GM23338 (cell line): ENCODE results near the gene BNC2. TPM values are rescaled to one million over a fixed set of nuclear protein-coding genes. Genes with fewer than 3 reads are reported as not detected.

Experiments
- ATAC-seq: fragments of 200-7000 bp; cut with Tn5 transposase; 3 replicates; pipeline ENCODE4 v1.9.1; 2020
- DNase-seq: peaks from one replicate; pipeline ENCODE4 v3.0.0-alpha.2; 2015; ENCODE audit warnings: low spot score
- H2AFZ ChIP-seq: fragments of 200-600 bp; sonication (generic); 2 replicates; pipeline ENCODE4 v1.8.0; 2016; ENCODE audit warnings: antibody characterized with exemption, mild to moderate bottlenecking, moderate library complexity
- H3F3A ChIP-seq: fragments of 200-600 bp; sonication (generic); replicated peaks from 2 replicates; pipeline ENCODE4 v1.8.0; 2017; ENCODE audit warnings: antibody characterized with exemption, mixed run types, low read depth
- H3K27ac ChIP-seq: fragments of 200-600 bp; sonication (generic); 2 replicates; pipeline ENCODE4 v1.6.1; 2016; ENCODE audit warnings: low read depth
- H3K27me3 ChIP-seq: fragments of 200-600 bp; sonication (generic); 2 replicates; pipeline ENCODE4 v1.8.0; 2016; ENCODE audit warnings: mild to moderate bottlenecking, mixed run types, moderate library complexity; ENCODE audit not compliant: insufficient read depth
- H3K36me3 ChIP-seq: fragments of 200-600 bp; sonication (generic); 2 replicates; pipeline ENCODE4 v1.8.0; 2016; ENCODE audit warnings: mild to moderate bottlenecking; ENCODE audit not compliant: insufficient read depth
- H3K4me1 ChIP-seq: fragments of 200-600 bp; sonication (generic); 2 replicates; pipeline ENCODE4 v1.8.0; 2016; ENCODE audit warnings: mild to moderate bottlenecking, moderate library complexity; ENCODE audit not compliant: insufficient read depth
- H3K4me2 ChIP-seq: fragments of 200-600 bp; sonication (generic); 2 replicates; pipeline ENCODE4 v1.7.1; 2017; ENCODE audit warnings: mixed run types
- H3K4me3 ChIP-seq: fragments of 200-600 bp; sonication (generic); 2 replicates; pipeline ENCODE4 v1.6.1; 2016; ENCODE audit warnings: mixed run types
- H3K79me2 ChIP-seq: fragments of 200-600 bp; sonication (generic); replicated peaks from 2 replicates; pipeline ENCODE4 v1.8.0; 2017; ENCODE audit warnings: mild to moderate bottlenecking; ENCODE audit not compliant: insufficient read depth
- H3K9me2 ChIP-seq: fragments of 200-600 bp; sonication (generic); 2 replicates; pipeline ENCODE4 v1.8.0; 2017; ENCODE audit not compliant: insufficient read depth
- H4K20me1 ChIP-seq: fragments of 200-600 bp; sonication (generic); replicated peaks from 2 replicates; pipeline ENCODE4 v1.8.0; 2017; ENCODE audit warnings: mild to moderate bottlenecking; ENCODE audit not compliant: insufficient read depth
- H3K27ac Mint-ChIP-seq: 2 replicates; pipeline ENCODE4 v1.8.0; 2020; ENCODE audit warnings: inconsistent platforms, mild to moderate bottlenecking, moderate library complexity, mixed read lengths
- H3K27me3 Mint-ChIP-seq: 3 replicates; pipeline ENCODE4 v1.8.0; 2022; ENCODE audit warnings: low read depth, mild to moderate bottlenecking, moderate library complexity, mixed read lengths, inconsistent platforms; ENCODE audit not compliant: insufficient read depth, poor library complexity
- H3K36me3 Mint-ChIP-seq: 3 replicates; pipeline ENCODE4 v1.8.0; 2021; ENCODE audit warnings: low read depth, mild to moderate bottlenecking, inconsistent platforms, moderate library complexity, mixed read lengths
- H3K4me1 Mint-ChIP-seq: 3 replicates; pipeline ENCODE4 v1.8.0; 2020; ENCODE audit warnings: mild to moderate bottlenecking, inconsistent platforms, mixed read lengths
- H3K4me3 Mint-ChIP-seq: 3 replicates; pipeline ENCODE4 v1.8.0; 2021; ENCODE audit warnings: moderate library complexity, mild to moderate bottlenecking, inconsistent platforms, mixed read lengths
- H3K9me3 Mint-ChIP-seq: 3 replicates; pipeline ENCODE4 v1.8.0; 2020; ENCODE audit warnings: moderate library complexity, mild to moderate bottlenecking, inconsistent platforms, mixed read lengths
- CREB1 ChIP-seq: fragments of 250-450 bp; sonication (Bioruptor Pico); IDR thresholded peaks from 2 replicates; pipeline ENCODE4 v1.5.0; 2020; ENCODE audit warnings: low read depth, mild to moderate bottlenecking, moderate library complexity
- CTCF ChIP-seq, 2 experiments: fragments of 200-600 bp in 1 of 2; sonication (generic) in 1 of 2; conservative IDR thresholded peaks; 2 replicates each; pipeline versions ENCODE4 v1.5.1 to v1.6.1; 2016 to 2017; ENCODE audit warnings: antibody characterized with exemption in 2 of 2, low read depth in 2 of 2, mild to moderate bottlenecking in 2 of 2, moderate library complexity in 1 of 2
- ETS1 ChIP-seq: IDR thresholded peaks from 2 replicates; pipeline ENCODE4 v1.6.1; 2016; ENCODE audit warnings: antibody characterized with exemption
- EZH2 ChIP-seq: fragments of 200-600 bp; sonication (generic); IDR thresholded peaks from one replicate; pipeline ENCODE4 v1.8.0; 2017; ENCODE audit warnings: antibody characterized with exemption, mild to moderate bottlenecking, low read depth; ENCODE audit not compliant: unreplicated experiment
- EZH2phosphoT487 ChIP-seq: fragments of 200-600 bp; sonication (generic); IDR thresholded peaks from one replicate; pipeline ENCODE4 v1.8.1; 2018; ENCODE audit warnings: antibody characterized with exemption; ENCODE audit not compliant: unreplicated experiment
- JUNB ChIP-seq: IDR thresholded peaks from one replicate; pipeline ENCODE4 v1.6.1; 2016; ENCODE audit warnings: antibody characterized with exemption; ENCODE audit not compliant: unreplicated experiment
- NANOG ChIP-seq: IDR thresholded peaks from 2 replicates; pipeline ENCODE4 v1.6.1; 2016; ENCODE audit warnings: antibody characterized with exemption, borderline replicate concordance
- POLR2AphosphoS5 ChIP-seq: IDR thresholded peaks from 2 replicates; pipeline ENCODE4 v1.6.1; 2016; ENCODE audit warnings: antibody characterized with exemption, low read depth
- REST ChIP-seq: IDR thresholded peaks from one replicate; pipeline ENCODE4 v1.6.1; 2018; ENCODE audit warnings: antibody characterized with exemption; ENCODE audit not compliant: unreplicated experiment
- STAT1 ChIP-seq: IDR thresholded peaks from one replicate; pipeline ENCODE4 v1.6.1; 2016; ENCODE audit warnings: antibody characterized with exemption; ENCODE audit not compliant: unreplicated experiment
- ZNF114 ChIP-seq: fragments of 250-450 bp; sonication (Bioruptor Pico); IDR thresholded peaks from 2 replicates; pipeline ENCODE4 v1.5.0; 2020; ENCODE audit warnings: mild to moderate bottlenecking, moderate library complexity
- ZNF331 ChIP-seq: fragments of 250-450 bp; sonication (Bioruptor Pico); IDR thresholded peaks from 2 replicates; pipeline ENCODE4 v1.5.0; 2020; ENCODE audit warnings: low read depth, mild to moderate bottlenecking, moderate library complexity
- ZNF462 ChIP-seq: fragments of 250-450 bp; sonication (Bioruptor Pico); IDR thresholded peaks from 2 replicates; pipeline ENCODE4 v1.5.0; 2020; ENCODE audit warnings: mild to moderate bottlenecking, moderate library complexity
- polyA plus RNA-seq: library from polyadenylated mRNA; unstranded; fragments of >200 nt; fragmentation: Nextera tagmentation; extraction: Ambion mirVana; gene quantifications from 2 replicates; pipeline ENCODE4 v1.2.1, GENCODE V29; 2016
- total RNA-seq: library from RNA; depleted of rRNA; stranded (reverse); fragments of >200 nt; shearing (Covaris generic); gene quantifications from 2 replicates; pipeline ENCODE4 v1.2.3, GENCODE V29; 2014

The BNC2 gene
- total and polyA plus RNA-seq, 2 experiments from 2014 or later = 12.7 to 13.2 TPM

- Histone ChIP-seq H3K27ac (no peak overlapping the region), H3K4me1 (no peaks in the 10 kb centered on the region; the same call in 1 of the 2 replicates), H3K36me3 (no peaks in the 10 kb centered on the region), H3K4me3 (no peak overlapping the region), H3K9me2 (no peaks in the 10 kb centered on the region), H3K79me2 (peaks cover 5% of the 10 kb centered on the region; the same call in 1 of the 2 replicates), H3K4me2 (no peak overlapping the region), H4K20me1 (no peaks in the 10 kb centered on the region), H3K27me3 (no peaks in the 10 kb centered on the region), H2AFZ (no peak overlapping the region), H3F3A (no peaks in the 10 kb centered on the region)
- Mint-ChIP-seq H3K4me3 (no peak overlapping the region), H3K27ac (no peak overlapping the region), H3K4me1 (peaks cover 6% of the 10 kb centered on the region; the same call in 1 of the 3 replicates), H3K27me3 (peaks cover 2% of the 10 kb centered on the region), H3K9me3 (no peaks in the 10 kb centered on the region), H3K36me3 (no peaks in the 10 kb centered on the region)
- no peak for DNase-seq
- no peak for ATAC-seq
- TF ChIP-seq CTCF (conservative IDR thresholded peaks at IDR 0.05; ENCODE audit: low read depth in 2 of 2) (no peak), NANOG (no peak), JUNB (no peak), ZNF331 (no peak), EZH2phosphoT487 (no peak), ZNF462 (CRISPR knock-in tag) (no peak), ZNF114 (CRISPR knock-in tag) (no peak), EZH2 (no peak), ETS1 (no peak), POLR2AphosphoS5 (no peak), STAT1 (no peak), CREB1 (CRISPR knock-in tag) (no peak), REST (no peak)
Measured at GRCh38 chr9:16664211-16664610, 206.3 kb downstream of the BNC2 start.
